ENCODE results near the gene MCTP2.

MCTP2 gene

DNA sequence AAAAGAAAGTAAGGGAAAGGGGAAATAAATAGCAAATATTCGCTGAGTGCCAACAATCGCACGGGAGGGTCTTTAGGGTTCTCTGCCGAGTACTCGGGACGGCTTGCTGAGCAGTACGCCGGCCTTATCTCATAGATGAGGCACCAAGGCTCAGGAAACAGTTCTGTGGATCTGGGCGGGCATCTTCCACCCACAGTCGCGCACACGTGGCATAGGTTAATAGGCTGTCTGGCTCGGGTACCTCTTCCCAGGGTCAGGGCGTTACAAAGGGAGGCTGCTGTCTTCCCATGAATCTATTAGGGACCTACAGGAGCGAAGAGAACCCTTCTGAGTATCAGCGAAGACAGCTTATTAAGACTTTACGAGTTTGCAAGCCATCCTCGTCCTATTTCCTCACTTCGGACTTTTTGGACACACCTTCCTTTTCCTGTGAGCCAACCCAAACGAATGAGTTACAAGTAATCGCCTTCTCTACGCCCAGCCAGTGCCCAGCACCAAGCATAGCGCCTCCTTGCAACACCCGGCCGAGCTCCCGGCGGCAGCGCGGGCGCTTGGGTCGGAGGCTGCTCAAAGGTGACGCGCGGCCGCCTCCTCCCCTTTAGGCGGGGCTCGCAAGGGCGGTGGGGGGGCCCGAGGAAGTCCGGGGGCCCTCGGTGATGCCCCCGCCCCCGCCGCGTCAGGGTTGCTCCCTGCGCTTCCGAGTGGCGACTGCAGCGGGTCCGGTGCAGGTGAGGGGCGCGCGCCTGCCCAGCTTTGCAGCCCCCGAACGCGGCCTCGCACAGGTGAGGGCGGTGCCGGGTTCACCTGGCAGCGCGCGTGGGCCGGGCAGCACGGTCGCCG, at the start of gene MCTP2:
MCTP2 (plus strand) TSS at position 679 of the 840 bp plus-strand sequence. CDS start 66,705 bp downstream, outside the sequence.
- DNase-seq, result peak; percentile 71

DNA sequence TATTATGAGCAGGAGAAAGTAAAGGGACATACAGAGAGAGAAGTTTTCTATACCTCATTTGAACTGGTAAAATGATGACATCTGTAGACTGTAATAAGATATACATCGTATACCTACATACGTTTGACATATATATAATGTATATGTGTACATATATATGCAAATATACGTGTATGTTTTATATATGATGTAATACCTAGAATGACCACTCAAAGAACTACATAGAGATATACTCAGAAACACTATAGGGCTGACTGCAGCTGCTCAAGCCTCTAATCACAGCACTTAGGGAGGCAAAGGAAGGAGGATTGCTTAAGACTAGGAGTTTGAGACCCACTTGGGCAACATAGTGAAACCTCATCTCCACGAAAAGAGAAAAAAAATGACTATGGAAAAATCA, 48.5 kb upstream of the MCTP2 start:
- DNase-seq, result no peak

DNA sequence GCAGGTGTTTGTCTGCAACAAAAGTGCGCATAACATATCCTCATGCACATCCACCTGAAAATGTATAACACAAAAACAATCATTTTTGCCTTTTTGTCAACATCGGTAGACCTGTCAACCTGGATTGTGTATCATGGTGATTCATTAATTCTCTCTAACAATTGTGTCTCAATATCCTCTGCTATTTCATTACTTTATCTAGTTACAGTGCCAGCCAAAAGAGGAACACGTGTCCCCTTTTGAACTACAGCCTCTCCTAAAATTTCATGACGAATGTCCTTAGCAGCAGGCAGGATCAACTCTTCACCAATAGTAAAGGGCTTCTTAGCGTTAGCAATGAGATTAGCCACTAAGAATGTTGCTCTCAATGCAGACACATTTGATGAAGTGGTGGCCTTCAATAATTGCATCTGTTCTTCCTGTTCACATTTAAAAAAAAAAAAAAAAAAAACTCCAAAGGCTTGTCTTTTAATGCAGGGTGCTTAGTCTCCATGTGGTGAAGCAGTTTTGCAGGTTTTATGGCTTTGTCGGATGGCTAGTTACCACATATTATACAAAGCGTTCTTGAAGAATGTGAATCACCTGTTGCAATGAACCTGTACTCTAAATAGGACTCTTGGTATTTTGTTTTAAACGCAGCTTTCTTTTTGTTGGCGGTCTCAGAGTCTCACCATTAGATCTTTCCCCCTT, 45.7 kb upstream of the MCTP2 start:
- DNase-seq, result no peak

DNA sequence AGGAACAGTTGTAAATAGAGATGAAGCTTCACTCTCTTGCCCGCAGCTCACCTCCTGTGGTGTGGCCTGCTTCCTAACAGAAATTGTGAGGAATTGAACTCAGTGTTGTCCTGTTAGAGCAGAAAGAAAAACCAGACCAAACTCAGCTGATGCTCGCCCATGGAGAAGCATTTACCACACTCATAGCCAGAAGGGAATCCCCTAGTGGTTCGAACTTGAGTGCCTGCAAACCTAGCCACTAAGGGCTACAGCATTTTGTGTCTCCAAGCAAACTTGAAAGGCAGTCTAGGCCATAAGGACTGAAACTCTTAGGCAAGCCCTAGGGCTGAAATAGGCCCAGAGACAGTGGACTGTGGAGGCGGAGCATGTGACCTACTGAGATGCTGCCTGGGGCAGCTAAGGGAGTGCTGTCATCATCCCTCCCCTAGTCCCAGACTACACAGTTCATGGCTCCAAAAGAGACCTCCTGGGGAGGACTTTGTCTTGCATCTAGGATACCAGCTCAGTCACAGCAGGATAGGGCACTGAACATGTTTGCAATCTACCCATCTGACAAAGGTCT, 44.5 kb upstream of the MCTP2 start:
- no peak for DNase-seq

DNA sequence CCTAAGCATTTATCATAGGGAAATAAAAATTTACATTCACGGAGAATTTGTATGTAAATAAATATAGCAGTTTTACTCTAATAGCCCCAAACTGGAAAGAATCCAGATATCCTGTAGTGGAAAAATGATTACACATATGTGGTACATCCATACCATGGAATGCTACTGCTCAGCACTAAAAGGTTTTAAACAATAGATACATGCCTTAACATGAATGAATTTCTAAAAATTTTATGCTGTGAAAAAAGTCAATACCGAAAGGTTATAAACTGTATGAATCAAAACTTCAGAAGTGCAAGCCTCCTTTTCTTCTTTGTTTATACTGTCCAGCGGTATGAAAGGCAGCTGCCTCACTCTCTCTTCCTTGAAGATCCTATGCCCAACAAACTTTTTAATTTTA, 37.5 kb upstream of the MCTP2 start:
- DNase-seq, result no peak

DNA sequence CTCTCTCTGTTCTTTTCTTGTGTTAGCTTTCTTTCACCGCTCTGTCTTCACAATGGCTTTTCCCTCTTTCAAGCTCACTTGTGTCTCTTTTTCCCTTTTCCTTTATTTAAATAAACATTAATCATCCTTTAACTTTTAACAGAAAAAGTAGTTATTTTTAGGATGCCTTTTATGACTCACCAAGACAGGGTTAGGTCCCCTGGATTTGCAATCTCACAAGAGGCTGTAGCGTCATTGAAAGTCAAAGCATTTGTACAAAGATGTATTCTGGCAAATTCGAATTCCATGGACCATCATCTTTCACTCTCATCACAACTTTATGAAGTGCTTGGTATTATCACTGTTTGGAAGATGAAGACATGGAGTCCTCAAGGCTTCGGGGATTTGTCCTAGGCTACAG, 34.8 kb upstream of the MCTP2 start:
- DNase-seq, result no peak

- DNase-seq, result no peak
These were observed 32.7 kb upstream of the MCTP2 start for GRCh38 chr15:94198633-94199032.

- no peak for DNase-seq
These were observed 31.6 kb upstream of the MCTP2 start for GRCh38 chr15:94199725-94200124.

DNA sequence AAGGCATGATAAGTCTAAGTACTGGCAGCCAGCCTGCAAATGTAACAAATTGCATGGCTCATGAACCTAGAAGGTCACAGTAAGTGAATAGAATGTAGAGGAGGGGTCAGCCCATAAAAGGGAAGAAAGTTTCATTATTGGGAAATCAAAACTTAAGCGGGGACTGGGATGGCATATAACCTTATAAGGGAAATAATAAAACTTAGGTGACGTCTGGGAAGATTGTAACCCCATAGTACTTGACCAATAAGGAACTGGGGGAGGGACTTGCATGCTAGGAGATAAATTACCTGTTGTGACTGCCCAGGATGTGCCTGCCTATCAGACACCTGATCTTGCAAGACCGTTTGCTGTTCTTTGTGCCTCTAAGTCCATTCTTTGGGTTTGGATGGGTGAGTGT, 28.1 kb upstream of the MCTP2 start:
- DNase-seq, result no peak

- DNase-seq, result no peak
These were observed 26.0 kb upstream of the MCTP2 start for GRCh38 chr15:94205366-94205765.

GRCh38 chr15:94206463-94207167, 24.7 kb upstream of the MCTP2 start:
- DNase-seq, result no peak

DNA sequence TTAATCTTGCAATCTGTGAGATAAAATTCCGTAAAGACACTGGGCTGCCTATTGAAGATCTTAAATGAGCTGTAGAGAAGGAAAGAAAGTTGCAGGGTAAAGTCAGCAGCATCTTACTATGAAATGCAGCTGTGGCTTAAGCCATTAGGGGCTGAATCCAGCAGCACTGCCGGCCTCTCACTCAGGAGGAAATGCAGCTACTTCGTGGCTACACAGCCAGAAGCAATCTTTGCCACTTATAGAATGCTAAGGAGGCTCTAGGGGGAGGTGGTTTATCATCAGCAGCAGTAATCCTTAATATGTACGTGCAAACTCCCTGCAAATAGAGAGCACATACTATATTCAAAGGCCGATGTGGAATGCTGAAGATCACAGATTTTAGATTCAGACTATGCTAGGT, 19.1 kb upstream of the MCTP2 start:
- DNase-seq, result no peak

DNA sequence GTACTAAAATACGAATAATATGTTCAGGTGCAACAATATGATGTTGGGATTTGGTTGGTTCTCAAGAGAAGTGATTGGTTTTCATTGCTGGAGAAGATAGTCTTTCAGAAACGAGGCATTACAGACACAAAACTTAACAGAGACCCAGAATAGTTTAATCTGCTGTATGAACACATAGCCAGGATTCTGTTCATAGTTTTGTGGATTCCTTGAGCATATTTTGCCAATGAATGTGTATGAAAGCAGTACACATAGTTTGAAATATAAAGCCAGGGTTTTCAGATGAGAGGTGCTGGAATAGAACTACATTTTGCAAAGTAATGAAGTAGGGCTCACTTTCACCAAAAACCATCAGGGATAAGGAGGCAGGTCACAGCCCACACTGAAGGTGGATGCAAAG, 5.7 kb upstream of the MCTP2 start:
- no peak for DNase-seq

- no peak for DNase-seq
These were observed 2.8 kb upstream of the MCTP2 start for GRCh38 chr15:94228611-94229010.

- no peak for DNase-seq
These were observed 1.6 kb upstream of the MCTP2 start for GRCh38 chr15:94229591-94230369.

GRCh38 chr15:94230431-94230882, 904 bp upstream of the MCTP2 start:
- no peak for DNase-seq

DNA sequence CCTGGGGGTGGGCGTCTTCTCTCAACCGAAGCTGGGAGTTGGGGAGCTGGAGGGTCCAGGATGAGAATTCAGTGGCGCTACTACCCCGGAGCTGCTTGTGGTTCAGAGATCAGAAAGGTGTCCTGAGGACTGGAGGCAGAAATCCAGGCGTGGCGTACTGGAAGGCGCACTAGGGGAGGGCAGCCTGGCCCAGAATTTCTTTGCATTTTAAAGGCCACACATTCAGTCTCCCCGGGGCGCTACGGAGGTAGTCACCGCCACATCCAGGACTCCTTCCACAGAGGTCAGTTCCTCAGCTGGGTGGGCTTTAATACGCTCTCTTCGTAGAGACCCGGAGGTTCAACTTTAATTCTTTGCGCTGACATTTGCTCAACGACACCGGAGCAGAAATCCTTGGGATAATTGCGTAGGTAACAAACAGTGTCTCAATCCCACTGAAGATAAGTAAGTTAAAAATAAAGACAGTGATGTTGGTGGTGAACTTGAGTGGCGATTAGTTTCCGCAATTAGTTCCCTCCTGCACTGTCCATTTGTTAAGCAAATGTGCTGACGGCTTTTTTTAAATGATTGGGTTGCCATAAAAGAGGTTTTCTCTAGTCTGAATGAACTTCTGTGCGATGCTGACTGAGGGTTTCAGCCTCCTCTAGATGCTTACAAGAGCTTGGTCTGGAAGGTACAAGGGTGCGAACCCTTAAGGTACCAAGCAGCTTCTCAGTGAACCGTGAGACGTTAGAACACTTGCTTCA, 535 bp downstream of the MCTP2 start:
- DNase-seq, result no peak

GRCh38 chr15:94233441-94233840, 2.1 kb downstream of the MCTP2 start:
- no peak for DNase-seq

DNA sequence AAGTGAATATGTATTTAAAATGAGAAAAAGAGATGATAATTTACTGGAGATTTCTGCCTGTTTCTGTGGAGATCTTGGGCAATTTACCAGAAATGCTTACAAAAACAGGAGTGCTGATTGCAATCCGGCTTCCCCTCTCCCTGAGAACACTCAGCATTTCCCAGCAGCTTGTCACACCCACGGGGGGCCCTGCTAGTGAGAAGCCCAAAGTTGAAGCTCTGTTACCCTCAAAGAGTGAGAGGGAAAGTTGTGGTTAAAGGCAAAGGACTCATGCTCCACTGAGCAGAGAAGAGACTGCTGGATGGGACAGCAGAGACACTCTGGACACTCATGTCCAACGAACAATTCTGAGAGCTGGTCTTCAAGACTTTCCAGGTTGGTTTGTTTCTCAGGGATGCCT, 2.9 kb downstream of the MCTP2 start:
- peak; percentile 13 for DNase-seq

DNA sequence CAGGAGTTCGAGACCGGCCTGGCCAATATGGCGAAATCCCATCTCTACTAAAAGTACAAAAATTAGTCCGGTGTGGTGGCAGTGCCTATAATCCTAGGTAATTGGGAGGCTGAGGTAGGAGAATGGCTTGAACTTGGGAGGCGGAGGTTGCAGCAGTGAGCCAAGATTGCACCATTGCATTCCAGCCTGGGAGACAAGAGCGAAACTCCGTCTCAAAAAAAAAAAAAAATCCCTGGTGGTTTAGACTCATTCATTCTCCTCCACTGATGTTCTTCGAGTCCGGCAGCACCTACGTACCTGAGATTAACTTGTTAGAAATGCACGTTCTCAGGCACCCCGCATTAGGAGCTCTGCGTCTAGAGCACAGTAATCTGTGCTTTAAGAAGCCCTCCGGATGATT, 3.7 kb downstream of the MCTP2 start:
- no peak for DNase-seq

DNA sequence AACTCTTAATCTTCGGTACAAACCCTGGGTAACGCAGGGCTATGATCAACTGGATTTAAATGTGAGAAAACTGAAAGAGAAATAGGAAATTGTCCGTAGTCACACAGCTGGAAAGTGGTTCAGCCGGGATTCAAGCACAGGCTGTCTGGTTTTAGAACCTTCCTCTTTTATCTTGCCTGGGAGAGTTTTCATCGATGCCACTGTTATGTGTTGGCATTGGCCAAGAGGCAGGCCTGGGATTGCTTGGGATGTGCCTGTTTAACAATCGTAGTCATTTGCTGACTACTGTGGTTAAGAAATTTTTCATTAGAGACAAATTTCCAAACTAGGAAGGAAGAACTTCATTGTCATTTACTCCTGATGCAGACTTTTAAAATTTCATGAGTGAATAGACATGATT, 4.3 kb downstream of the MCTP2 start:
- DNase-seq, result no peak

- DNase-seq, result no peak
These were observed 5.2 kb downstream of the MCTP2 start for GRCh38 chr15:94236608-94237007.

Measured in stimulated activated CD4-positive, alpha-beta T cell treated with anti-CD3 and anti-CD28 coated beads, Interleukin-12 subunit alpha, Interleukin-12 subunit beta, amount 100 ng/mL, for 4 hours (primary cell).